HepG2 (cell line): ENCODE measurements around the gene ABCA3. TPM values are rescaled to one million over a fixed set of nuclear protein-coding genes. Genes with fewer than 3 reads are reported as not detected.

Source experiments
- ATM ChIP-seq: fragments of 450-650 bp; IDR thresholded peaks from 2 replicates; pipeline ENCODE4 v1.7.1; 2017; ENCODE audit warnings: mild to moderate bottlenecking, borderline replicate concordance
- MAZ ChIP-seq, 2 experiments: sonication (generic) in 1 of 2; formaldehyde crosslinking in 1 of 2; IDR thresholded peaks; 2 replicates each; pipeline versions ENCODE4 v1.5.0 to v1.6.1; 2012 to 2020; ENCODE audit warnings: low read depth in 2 of 2, mild to moderate bottlenecking in 2 of 2, borderline replicate concordance in 1 of 2, improper control_type of control experiment in 1 of 2, low read length in 1 of 2, missing genetic modification reagents in 1 of 2, moderate library complexity in 1 of 2
- SCMH1 ChIP-seq: sonication (generic); formaldehyde crosslinking; IDR thresholded peaks from 2 replicates; pipeline ENCODE4 v1.9.0; 2021; ENCODE audit warnings: missing genetic modification reagents, mild to moderate bottlenecking, borderline replicate concordance
- SOX6 ChIP-seq, 2 experiments: fragments of 450-650 bp in 1 of 2; sonication (generic) in 1 of 2; formaldehyde crosslinking in 1 of 2; IDR thresholded peaks; 2 replicates each; pipeline versions ENCODE4 v1.4.0 to v1.6.1; 2017 to 2020; ENCODE audit warnings: antibody characterized with exemption in 1 of 2, mild to moderate bottlenecking in 1 of 2, missing genetic modification reagents in 1 of 2
- SRSF1 ChIP-seq: fragments of 200-400 bp; formaldehyde crosslinking; optimal IDR thresholded peaks from 2 replicates; pipeline ENCODE3; 2017; ENCODE audit warnings: mild to moderate bottlenecking, low read depth, low read length, moderate library complexity
- TEAD2 ChIP-seq: sonication (generic); formaldehyde crosslinking; IDR thresholded peaks from 2 replicates; pipeline ENCODE4 v1.9.0; 2021; ENCODE audit warnings: missing genetic modification reagents
- TSC22D2 ChIP-seq: sonication (generic); formaldehyde crosslinking; IDR thresholded peaks from 2 replicates; pipeline ENCODE4 v1.5.1; 2020; ENCODE audit warnings: missing genetic modification reagents, mild to moderate bottlenecking, borderline replicate concordance
- ZFP90 ChIP-seq: sonication (generic); formaldehyde crosslinking; IDR thresholded peaks from 2 replicates; pipeline ENCODE4 v1.8.0; 2022; ENCODE audit warnings: missing genetic modification reagents, mild to moderate bottlenecking, inconsistent platforms, borderline replicate concordance
- ZNF382 ChIP-seq: sonication (generic); formaldehyde crosslinking; IDR thresholded peaks from 2 replicates; pipeline ENCODE4 v1.5.0; 2020; ENCODE audit warnings: missing genetic modification reagents, mild to moderate bottlenecking, borderline replicate concordance
- ZNF570 ChIP-seq: sonication (generic); formaldehyde crosslinking; IDR thresholded peaks from 2 replicates; pipeline ENCODE4 v1.4.0; 2020; ENCODE audit warnings: mild to moderate bottlenecking, missing genetic modification reagents, borderline replicate concordance
- ZNF841 ChIP-seq: sonication (generic); formaldehyde crosslinking; IDR thresholded peaks from 2 replicates; pipeline ENCODE4 v1.8.1; 2023; ENCODE audit warnings: missing genetic modification reagents, borderline replicate concordance
- polyA plus RNA-seq, 8 experiments: library from polyadenylated mRNA; depleted of rRNA in 3 of 8; stranded (reverse) in 7 of 8; unstranded in 1 of 8; fragments of >200 nt; fragmentation: Illumina TruSeq in 4 of 8; extraction: Trizol in 4 of 8; gene quantifications; 2 replicates each; pipeline versions ENCODE4 v1.2.1 to v1.2.3, GENCODE V29; 2011 to 2016; ENCODE audit warnings: low read depth in 4 of 8, missing spikeins in 1 of 8, mixed read lengths in 1 of 8; ENCODE audit not compliant: insufficient read depth in 1 of 8
- total RNA-seq, 5 experiments: library from RNA; depleted of rRNA; stranded (reverse); fragments of >200 nt; fragmentation: Illumina TruSeq; extraction: Trizol; gene quantifications; 2 replicates each; pipeline ENCODE4 v1.2.3, GENCODE V29; 2016; ENCODE audit warnings: low read depth in 1 of 5
- TF ChIP-seq, protein P1 (sequence below): sonication (generic); formaldehyde crosslinking; IDR thresholded peaks from 2 replicates; pipeline ENCODE4 v1.9.0; 2022; ENCODE audit warnings: low read depth, missing genetic modification reagents
- TF ChIP-seq, protein P2 (sequence below): sonication (generic); formaldehyde crosslinking; IDR thresholded peaks from 2 replicates; pipeline ENCODE4 v1.8.1; 2023; ENCODE audit warnings: mild to moderate bottlenecking, missing genetic modification reagents
- TF ChIP-seq, protein P3 (sequence below): sonication (generic); formaldehyde crosslinking; IDR thresholded peaks from 2 replicates; pipeline ENCODE4 v1.5.0; 2020; ENCODE audit warnings: mild to moderate bottlenecking, missing genetic modification reagents
- TF ChIP-seq, protein P4 (sequence below): sonication (generic); formaldehyde crosslinking; IDR thresholded peaks from 2 replicates; pipeline ENCODE4 v1.4.0; 2020; ENCODE audit warnings: mild to moderate bottlenecking, missing genetic modification reagents

Gene ABCA3
- total and polyA plus RNA-seq, 2 of the 13 experiments (the other 11 are each of a cell fraction or from before 2014, with no cell fraction given) = 0.60 to 1.5 TPM

DNA sequence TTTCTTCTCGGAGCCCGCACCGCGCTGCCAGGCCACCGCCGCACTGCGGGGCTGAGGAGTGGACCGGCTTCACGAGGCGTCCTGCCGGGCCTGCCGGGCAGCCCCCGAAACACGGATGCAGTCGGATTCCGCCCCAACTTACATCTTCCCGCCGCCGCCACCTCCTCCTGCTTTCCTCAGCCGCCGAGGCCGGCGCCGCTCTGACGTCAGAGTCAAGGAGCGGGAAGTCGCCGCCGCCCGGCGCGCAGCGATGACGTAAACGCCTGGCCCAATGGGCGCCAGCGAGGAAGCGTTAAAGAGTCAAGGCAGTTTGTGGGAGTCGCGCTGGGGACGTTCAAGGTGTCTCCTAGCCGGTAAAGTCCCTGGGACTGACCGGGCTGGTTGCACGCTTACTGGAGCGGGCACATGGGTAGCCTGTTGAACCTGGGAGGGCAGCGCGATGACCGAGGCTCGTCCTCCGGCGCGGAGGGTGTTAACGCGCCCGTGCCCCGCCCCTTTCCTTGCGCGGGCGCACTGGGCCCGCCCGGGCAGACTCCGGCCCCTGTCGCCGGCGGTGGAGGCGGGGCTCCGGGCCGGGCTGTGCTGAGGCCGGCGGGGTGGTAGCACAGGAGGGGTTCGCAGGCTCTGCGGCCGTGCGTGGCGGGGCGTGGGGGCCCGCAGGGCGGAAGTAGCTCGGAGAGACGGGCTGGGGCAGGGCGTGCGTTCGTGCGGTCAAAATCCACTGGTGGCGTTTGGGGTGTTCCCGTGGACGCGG lies 72.4 kb downstream of the ABCA3 start, which contains the start of gene RNPS1 (continued):
- TF ChIP-seq, protein P1, sequence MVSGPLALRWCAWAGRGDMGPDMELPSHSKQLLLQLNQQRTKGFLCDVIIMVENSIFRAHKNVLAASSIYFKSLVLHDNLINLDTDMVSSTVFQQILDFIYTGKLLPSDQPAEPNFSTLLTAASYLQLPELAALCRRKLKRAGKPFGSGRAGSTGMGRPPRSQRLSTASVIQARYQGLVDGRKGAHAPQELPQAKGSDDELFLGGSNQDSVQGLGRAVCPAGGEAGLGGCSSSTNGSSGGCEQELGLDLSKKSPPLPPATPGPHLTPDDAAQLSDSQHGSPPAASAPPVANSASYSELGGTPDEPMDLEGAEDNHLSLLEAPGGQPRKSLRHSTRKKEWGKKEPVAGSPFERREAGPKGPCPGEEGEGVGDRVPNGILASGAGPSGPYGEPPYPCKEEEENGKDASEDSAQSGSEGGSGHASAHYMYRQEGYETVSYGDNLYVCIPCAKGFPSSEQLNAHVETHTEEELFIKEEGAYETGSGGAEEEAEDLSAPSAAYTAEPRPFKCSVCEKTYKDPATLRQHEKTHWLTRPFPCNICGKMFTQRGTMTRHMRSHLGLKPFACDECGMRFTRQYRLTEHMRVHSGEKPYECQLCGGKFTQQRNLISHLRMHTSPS (CRISPR knock-in tag) = 0 out of 2 replicates have a peak, but pooled peaks have one; percentile 7
- TF ChIP-seq, protein P2, sequence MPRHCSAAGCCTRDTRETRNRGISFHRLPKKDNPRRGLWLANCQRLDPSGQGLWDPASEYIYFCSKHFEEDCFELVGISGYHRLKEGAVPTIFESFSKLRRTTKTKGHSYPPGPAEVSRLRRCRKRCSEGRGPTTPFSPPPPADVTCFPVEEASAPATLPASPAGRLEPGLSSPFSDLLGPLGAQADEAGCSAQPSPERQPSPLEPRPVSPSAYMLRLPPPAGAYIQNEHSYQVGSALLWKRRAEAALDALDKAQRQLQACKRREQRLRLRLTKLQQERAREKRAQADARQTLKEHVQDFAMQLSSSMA (CRISPR knock-in tag) = peak; percentile 89; the same call in 1 of the 2 replicates
- TF ChIP-seq ZNF841 (CRISPR knock-in tag) (no peak), MAZ (IDR thresholded peaks at IDR 0.05; ENCODE audit: borderline replicate concordance, low read depth, low read length) (peak; percentile 57), MAZ (CRISPR knock-in tag; IDR thresholded peaks at IDR 0.05; ENCODE audit: low read depth) (peak; percentile 69; the same call in 1 of the 2 replicates), ZFP90 (CRISPR knock-in tag) (peak; percentile 76), TSC22D2 (CRISPR knock-in tag) (peak; percentile 38; the same call in 1 of the 2 replicates), SOX6 (IDR thresholded peaks at IDR 0.05) (no peak), SOX6 (CRISPR knock-in tag; IDR thresholded peaks at IDR 0.05) (peak; percentile 72), ATM (no peak), ZNF382 (CRISPR knock-in tag) (no peak), ZNF570 (CRISPR knock-in tag) (no peak), SRSF1 (peak; percentile 87), TEAD2 (CRISPR knock-in tag) (no peak), SCMH1 (CRISPR knock-in tag) (no peak)
- TF ChIP-seq, protein P3, sequence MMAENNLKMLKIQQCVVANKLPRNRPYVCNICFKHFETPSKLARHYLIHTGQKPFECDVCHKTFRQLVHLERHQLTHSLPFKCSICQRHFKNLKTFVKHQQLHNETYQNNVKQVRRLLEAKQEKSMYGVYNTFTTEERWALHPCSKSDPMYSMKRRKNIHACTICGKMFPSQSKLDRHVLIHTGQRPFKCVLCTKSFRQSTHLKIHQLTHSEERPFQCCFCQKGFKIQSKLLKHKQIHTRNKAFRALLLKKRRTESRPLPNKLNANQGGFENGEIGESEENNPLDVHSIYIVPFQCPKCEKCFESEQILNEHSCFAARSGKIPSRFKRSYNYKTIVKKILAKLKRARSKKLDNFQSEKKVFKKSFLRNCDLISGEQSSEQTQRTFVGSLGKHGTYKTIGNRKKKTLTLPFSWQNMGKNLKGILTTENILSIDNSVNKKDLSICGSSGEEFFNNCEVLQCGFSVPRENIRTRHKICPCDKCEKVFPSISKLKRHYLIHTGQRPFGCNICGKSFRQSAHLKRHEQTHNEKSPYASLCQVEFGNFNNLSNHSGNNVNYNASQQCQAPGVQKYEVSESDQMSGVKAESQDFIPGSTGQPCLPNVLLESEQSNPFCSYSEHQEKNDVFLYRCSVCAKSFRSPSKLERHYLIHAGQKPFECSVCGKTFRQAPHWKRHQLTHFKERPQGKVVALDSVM (CRISPR knock-in tag) = peak; percentile 88
- TF ChIP-seq, protein P4, sequence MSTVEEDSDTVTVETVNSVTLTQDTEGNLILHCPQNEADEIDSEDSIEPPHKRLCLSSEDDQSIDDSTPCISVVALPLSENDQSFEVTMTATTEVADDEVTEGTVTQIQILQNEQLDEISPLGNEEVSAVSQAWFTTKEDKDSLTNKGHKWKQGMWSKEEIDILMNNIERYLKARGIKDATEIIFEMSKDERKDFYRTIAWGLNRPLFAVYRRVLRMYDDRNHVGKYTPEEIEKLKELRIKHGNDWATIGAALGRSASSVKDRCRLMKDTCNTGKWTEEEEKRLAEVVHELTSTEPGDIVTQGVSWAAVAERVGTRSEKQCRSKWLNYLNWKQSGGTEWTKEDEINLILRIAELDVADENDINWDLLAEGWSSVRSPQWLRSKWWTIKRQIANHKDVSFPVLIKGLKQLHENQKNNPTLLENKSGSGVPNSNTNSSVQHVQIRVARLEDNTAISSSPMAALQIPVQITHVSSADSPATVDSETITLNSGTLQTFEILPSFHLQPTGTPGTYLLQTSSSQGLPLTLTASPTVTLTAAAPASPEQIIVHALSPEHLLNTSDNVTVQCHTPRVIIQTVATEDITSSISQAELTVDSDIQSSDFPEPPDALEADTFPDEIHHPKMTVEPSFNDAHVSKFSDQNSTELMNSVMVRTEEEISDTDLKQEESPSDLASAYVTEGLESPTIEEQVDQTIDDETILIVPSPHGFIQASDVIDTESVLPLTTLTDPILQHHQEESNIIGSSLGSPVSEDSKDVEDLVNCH (CRISPR knock-in tag) = no peak; the same call in 1 of the 2 replicates
